SJSA1 (cell line): ENCODE data around the gene GNAI1. TPM values are rescaled to one million over a fixed set of nuclear protein-coding genes. Genes with fewer than 3 reads are reported as not detected.

ENCODE experiments used
- DNase-seq, 2 experiments: peaks; one replicate each; pipeline ENCODE4 v3.0.0-alpha.2; 2015 to 2020; ENCODE audit warnings: low spot score in 2 of 2, low read depth in 1 of 2
- H3K27ac ChIP-seq: fragments of 250-450 bp; sonication (Bioruptor Pico); 2 replicates; pipeline ENCODE4 v1.5.1; 2020; ENCODE audit warnings: mild to moderate bottlenecking, moderate library complexity
- H3K27me3 ChIP-seq: fragments of 250-450 bp; sonication (Bioruptor Pico); replicated peaks from 2 replicates; pipeline ENCODE4 v1.5.1; 2020; ENCODE audit warnings: mild to moderate bottlenecking, moderate library complexity
- H3K36me3 ChIP-seq: fragments of 250-450 bp; sonication (Bioruptor Pico); 2 replicates; pipeline ENCODE4 v1.5.1; 2020; ENCODE audit warnings: mild to moderate bottlenecking
- H3K4me1 ChIP-seq: fragments of 250-450 bp; sonication (Bioruptor Pico); replicated peaks from 2 replicates; pipeline ENCODE4 v1.6.1; 2021; ENCODE audit warnings: mild to moderate bottlenecking
- H3K4me3 ChIP-seq: fragments of 250-450 bp; sonication (Bioruptor Pico); 2 replicates; pipeline ENCODE4 v1.5.1; 2020; ENCODE audit warnings: mild to moderate bottlenecking
- H3K9me3 ChIP-seq: fragments of 250-450 bp; sonication (Bioruptor Pico); replicated peaks from 2 replicates; pipeline ENCODE4 v1.5.1; 2020; ENCODE audit warnings: mild to moderate bottlenecking
- total RNA-seq: library from RNA; depleted of rRNA; stranded (reverse); fragments of >200 nt; shearing (Covaris generic); gene quantifications from 2 replicates; pipeline ENCODE4 v1.2.3, GENCODE V29; 2014

Gene GNAI1
- total RNA-seq, 1 experiment from 2014 or later = 79.9 TPM

DNA sequence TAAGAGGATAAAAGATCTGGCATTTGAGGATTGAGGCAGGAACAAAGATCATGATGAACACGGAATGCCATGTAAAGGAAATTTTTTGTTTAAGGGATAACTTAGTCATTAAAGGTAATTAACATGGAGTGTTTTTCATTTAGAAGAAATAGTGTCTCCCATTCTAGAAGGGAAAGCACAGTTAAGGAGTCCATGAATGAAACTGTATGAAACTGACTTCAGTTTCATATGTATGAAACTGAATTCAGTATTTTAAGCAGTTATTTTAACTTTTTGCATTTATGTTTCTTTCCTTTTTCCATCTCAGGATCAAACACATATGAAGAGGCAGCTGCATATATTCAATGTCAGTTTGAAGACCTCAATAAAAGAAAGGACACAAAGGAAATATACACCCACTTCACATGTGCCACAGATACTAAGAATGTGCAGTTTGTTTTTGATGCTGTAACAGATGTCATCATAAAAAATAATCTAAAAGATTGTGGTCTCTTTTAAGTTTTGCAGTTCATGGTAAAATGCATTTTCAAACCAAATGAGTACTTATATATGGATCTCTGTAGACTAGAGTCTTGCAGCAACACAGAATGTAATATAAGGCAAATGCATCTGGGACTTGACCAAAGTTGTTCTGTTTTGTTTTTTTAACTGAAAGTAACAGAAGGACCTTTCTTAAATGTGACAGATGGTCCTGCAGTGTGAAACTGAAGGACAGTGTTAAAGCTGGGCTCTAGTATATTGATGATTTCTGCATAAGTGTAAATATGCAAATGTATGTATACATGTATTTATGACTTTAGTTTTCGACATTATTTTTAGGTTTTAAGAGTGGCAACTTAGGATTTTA, 82.6 kb downstream of the GNAI1 start:
- Histone ChIP-seq H3K36me3 (peaks cover 57% of the 10 kb centered on the region), H3K27ac (no peak overlapping the region), H3K27me3 (no peaks in the 10 kb centered on the region), H3K9me3 (no peaks in the 10 kb centered on the region), H3K4me1 (peaks cover 13% of the 10 kb centered on the region), H3K4me3 (no peak overlapping the region)
- DNase-seq = no peak

DNA sequence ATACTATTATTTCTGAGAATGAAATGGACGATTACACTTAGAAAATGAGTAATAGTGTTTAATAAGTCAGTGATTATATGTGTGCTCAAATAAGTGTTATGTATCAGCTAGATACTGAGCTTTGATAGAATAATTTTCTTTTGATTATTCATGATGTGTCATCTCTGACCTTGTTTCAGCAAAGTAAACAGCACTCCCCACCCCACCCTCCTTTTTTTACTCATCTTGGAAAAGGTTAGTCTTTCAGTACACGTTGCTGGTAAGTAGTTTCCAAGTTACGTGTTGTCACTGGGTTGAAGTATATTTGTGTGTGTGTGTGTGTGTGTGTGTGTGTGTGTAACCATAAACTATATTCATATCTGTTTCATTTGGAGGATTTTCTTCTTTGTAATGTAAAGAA, 84.1 kb downstream of the GNAI1 start:
- Histone ChIP-seq H3K27ac (no peak overlapping the region), H3K27me3 (no peaks in the 10 kb centered on the region), H3K9me3 (no peaks in the 10 kb centered on the region), H3K4me1 (peaks cover 8% of the 10 kb centered on the region), H3K36me3 (peaks cover 46% of the 10 kb centered on the region), H3K4me3 (no peak overlapping the region)
- peak in 1 of 2 experiments; percentile 46 for DNase-seq

DNA sequence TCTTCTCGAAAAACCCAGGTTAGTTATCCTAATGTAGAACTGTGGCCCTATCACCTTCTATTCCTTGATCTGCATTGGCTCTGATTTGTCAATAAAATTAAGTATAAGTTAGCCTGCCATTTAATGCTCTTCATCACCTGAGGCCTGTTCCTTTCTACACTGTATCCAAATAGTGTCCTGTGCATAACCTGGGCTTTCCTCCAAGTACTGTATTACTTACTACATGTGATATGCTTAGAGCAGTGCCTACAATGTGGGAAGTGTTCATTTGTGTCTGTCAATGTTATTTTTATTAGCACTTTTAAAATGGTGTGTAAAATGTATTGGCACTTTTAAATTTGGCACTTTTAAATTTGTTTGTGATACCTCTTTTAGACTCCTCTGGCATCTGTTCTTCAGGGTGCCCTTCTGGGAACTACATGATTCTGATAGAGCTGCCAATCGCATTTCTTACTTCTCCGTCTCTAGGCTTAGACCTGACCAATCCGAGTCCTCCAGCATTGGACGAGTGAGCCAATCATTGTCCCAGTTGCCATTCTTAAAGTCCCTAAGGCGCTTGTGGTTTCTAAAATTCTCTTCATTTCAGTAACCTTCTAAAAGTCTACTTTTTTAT, 85.5 kb downstream of the GNAI1 start:
- no peak for DNase-seq
- Histone ChIP-seq H3K4me3 (no peak overlapping the region), H3K4me1 (peaks cover 8% of the 10 kb centered on the region), H3K27ac (no peak overlapping the region), H3K9me3 (no peaks in the 10 kb centered on the region), H3K36me3 (peaks cover 32% of the 10 kb centered on the region), H3K27me3 (no peaks in the 10 kb centered on the region)

DNA sequence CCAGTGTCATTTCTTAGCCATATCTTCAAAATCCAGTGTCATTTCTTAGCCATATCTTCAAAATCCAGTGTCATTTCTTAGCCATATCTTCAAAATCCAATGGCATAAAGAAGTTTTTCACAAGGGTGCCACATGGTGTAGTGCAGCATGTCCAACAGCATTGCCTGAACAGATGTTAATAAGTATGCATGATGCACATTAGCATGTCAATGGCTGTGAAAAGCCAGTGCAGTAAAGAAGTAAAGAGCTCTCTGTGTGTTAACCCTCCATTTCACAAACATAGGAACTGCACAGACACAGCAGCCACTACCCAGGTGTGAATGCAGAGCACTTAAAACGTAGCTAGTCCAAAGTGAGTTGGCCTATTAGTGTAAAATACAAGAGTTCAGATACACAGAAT, 89.8 kb downstream of the GNAI1 start:
- no peak for DNase-seq
- Histone ChIP-seq H3K36me3 (peaks cover 16% of the 10 kb centered on the region), H3K27me3 (no peaks in the 10 kb centered on the region), H3K27ac (no peak overlapping the region), H3K9me3 (no peaks in the 10 kb centered on the region), H3K4me1 (peaks cover under 1% of the 10 kb centered on the region), H3K4me3 (no peak overlapping the region)

DNA sequence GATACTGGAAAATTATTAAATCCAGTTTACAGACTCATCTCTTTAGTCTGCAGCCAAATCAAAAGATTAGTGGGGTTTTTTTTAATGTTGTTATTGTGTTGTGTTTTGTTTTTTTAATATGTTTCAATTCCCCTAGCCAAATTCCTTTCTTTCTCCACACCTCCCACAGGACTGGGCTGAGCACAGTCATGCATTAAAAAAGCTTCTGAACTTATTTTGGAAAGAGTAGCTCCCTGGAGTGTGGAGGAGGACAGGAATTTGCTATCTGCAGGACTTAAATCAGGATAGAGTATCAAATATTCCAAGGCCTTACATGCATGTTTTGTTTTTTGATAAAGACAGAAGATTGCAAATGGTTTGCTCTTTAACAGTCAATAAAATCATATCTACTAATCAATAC, 90.7 kb downstream of the GNAI1 start:
- Histone ChIP-seq H3K36me3 (peaks cover 10% of the 10 kb centered on the region), H3K27ac (no peak overlapping the region), H3K4me3 (no peak overlapping the region), H3K9me3 (no peaks in the 10 kb centered on the region), H3K4me1 (peaks cover 10% of the 10 kb centered on the region), H3K27me3 (no peaks in the 10 kb centered on the region)
- no peak for DNase-seq

DNA sequence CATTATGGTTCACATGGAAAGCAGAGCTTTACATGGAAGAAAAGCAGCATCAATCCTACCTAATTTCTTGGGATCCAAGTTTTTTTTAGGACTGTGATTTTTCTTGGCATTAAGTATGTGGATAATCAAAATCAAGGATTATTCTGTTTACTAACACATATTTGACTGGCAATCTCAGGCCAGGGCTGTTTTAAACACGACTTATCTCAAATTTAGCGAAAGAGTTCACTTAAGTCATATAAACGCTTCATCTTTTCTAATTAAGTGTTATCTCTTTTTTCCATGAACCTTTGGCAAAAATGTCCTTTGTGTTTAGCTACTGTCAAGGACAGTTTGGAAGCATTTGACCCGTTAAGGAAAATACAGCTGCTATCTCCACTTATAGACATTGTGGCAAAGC, 92.0 kb downstream of the GNAI1 start:
- DNase-seq = no peak
- H3K4me3 ChIP-seq = no peak overlapping the region
- 0 out of 2 replicates have a peak, but pooled peaks cover 5% of the 10 kb centered on the region for H3K36me3 ChIP-seq
- no peaks in the 10 kb centered on the region for H3K9me3 ChIP-seq
- no peak overlapping the region for H3K27ac ChIP-seq
- H3K27me3 ChIP-seq = no peaks in the 10 kb centered on the region
- peaks cover 22% of the 10 kb centered on the region for H3K4me1 ChIP-seq

DNA sequence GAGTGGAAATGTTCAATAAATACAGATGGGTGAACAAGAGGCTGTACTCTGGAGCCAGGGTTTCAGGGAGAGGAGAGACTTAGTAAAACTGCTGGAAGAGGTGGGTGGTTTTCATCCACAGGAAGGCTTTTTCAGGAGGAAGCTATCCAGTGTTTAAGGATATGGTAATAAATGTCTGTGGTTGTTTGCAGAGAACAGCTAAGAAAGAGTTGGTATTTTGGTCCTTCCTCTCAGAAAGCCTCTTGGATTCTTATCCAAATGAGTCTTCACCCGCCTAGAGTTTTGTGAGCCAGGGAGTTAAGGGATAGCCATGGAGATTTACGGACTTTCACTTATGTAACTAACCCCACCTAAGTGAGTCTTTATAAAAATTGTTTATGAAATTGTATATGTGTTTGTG, 95.7 kb downstream of the GNAI1 start:
- Histone ChIP-seq H3K36me3 (no peaks in the 10 kb centered on the region), H3K9me3 (no peaks in the 10 kb centered on the region), H3K4me1 (peaks cover 26% of the 10 kb centered on the region), H3K27ac (peak overlapping the region; percentile 42), H3K27me3 (no peaks in the 10 kb centered on the region), H3K4me3 (no peak overlapping the region)
- DNase-seq = no peak

DNA sequence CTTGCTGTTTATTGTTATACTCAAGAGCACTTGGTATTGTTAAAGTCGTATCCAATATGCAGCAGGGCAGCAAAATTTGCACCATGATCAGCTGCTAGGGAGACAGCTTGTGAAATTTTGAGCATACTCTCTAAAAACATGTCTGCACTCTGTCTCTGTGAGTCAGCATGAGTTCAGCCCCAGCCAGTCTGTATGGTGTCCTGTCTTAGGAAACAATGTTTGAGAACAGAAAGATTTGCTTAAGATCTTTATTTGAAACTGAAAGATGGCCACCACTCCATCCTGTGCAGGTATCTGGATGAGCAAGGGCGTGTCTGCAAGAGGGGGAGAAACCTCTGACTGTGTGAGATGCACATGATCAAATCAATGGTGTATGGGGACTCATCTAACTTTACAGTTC, 97.1 kb downstream of the GNAI1 start:
- peaks cover 26% of the 10 kb centered on the region for H3K4me1 ChIP-seq
- no peaks in the 10 kb centered on the region for H3K36me3 ChIP-seq
- no peak overlapping the region for H3K4me3 ChIP-seq
- H3K27me3 ChIP-seq = no peaks in the 10 kb centered on the region
- no peak for DNase-seq
- no peaks in the 10 kb centered on the region for H3K9me3 ChIP-seq
- H3K27ac ChIP-seq = no peak overlapping the region

DNA sequence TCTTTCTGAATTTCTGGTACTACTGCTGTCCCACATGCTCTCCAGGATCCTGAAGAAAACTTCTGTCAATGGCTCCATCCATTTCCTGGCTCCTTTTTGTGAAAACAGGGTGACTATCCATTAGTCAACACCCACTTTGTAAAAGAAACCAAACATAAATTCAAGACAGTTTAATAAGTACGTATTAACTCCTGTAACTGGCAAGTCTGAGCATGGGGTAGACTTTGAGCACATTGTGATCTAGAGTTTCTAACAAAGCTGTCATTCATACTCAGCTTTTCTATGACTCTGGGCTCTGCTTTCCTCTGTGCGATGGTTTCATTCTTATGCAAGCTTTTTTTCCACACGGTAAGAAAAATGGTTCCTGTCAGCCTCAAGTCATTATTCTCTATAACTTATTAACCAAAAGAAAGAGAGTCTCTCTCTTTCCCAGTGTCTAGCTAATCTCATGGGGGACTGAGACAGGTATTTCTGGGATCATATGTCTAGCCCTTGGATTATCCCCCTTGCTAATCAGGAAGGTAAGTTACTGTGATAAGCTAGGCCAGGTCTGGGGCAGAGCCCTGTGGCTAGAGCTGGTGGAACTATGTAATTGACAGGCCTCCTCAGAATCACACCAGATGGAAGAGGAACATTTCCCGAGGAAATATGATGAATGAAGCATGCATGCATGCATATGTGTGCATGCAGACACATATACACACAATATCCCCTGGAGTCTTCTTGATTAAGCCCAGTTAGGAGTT, 98.5 kb downstream of the GNAI1 start:
- H3K36me3 ChIP-seq = no peaks in the 10 kb centered on the region
- H3K9me3 ChIP-seq = no peaks in the 10 kb centered on the region
- no peak for DNase-seq
- no peak overlapping the region for H3K4me3 ChIP-seq
- H3K4me1 ChIP-seq = peaks cover 26% of the 10 kb centered on the region
- H3K27me3 ChIP-seq = no peaks in the 10 kb centered on the region
- no peak overlapping the region for H3K27ac ChIP-seq

DNA sequence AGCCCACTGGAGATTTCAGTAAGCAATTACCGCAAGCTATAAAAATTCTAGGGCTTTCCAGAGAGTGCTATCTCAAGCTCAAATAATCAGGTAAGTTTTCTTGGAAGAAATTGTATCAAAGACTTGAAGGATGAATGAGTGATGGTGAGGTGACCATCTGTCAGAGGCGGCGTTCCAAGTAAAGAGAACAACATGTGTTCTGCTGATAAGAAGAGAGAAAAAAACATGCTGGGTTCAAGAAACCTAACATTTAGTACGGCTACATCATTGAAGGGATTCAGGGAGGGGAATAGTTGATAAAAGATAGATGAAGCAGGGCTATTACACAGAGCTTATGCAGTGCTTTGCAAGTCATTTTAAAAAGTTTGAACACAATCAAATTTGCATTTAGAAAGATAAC, 100.7 kb downstream of the GNAI1 start:
- Histone ChIP-seq H3K4me3 (no peak overlapping the region), H3K4me1 (peaks cover 22% of the 10 kb centered on the region), H3K27ac (no peak overlapping the region), H3K36me3 (no peaks in the 10 kb centered on the region), H3K9me3 (no peaks in the 10 kb centered on the region), H3K27me3 (no peaks in the 10 kb centered on the region)
- DNase-seq = no peak

DNA sequence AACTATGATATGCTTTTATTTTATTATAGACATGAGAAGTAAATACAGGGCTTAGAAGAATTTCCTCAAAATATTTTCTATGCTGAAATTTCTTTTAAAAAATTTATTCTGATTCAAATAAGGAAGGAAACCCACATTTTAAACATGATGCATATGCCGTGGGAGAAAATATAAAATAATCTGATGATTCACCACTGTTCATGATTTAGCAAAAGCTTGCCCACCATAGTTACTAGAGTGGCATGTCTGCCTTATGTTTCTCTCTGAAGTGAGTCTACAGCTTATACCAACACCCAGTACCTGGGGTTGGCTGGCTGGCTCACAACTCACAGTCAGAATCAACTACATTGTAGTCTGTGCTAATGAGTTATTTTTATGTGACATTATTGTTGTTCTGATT, 102.0 kb downstream of the GNAI1 start:
- Histone ChIP-seq H3K27ac (no peak overlapping the region), H3K4me1 (peaks cover 20% of the 10 kb centered on the region), H3K4me3 (no peak overlapping the region), H3K9me3 (no peaks in the 10 kb centered on the region), H3K27me3 (no peaks in the 10 kb centered on the region), H3K36me3 (no peaks in the 10 kb centered on the region)
- DNase-seq = no peak

DNA sequence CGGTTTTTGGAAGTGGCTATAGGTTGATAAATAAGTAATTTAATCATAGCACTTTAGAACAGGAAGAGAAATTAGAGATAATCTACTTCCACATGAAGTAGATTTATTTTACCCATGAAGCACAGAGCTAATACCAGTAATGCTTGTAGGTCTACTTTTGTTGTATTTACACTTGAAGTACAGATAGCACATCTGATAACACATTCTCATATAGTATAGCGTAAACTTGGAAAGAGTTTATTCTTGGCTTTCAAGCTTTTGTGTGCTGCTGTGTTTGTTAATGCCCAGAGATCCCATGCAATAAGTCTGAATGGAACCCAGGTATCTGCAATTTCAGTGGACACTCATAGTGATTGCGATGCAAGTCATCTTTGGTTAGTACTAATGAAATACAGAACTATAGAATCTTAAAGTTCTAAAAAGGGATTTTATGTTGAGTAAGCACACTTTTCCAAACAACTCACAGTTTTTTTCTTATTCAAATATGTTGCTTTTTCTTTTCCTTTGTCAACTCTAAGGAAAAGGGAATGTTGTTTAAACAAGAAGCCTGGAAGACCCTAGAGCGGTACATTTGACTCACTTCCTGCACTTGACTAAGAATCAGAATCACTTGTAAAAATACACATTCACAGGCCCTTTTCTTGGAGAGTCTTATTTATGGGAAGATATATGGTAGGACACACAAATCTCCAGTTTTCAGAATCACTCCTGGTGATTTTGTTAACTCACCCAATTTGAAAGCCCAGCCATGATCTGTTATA, 105.8 kb downstream of the GNAI1 start:
- Histone ChIP-seq H3K9me3 (no peaks in the 10 kb centered on the region), H3K36me3 (no peaks in the 10 kb centered on the region), H3K4me3 (no peak overlapping the region), H3K27me3 (no peaks in the 10 kb centered on the region), H3K27ac (peak overlapping the region; percentile 33), H3K4me1 (peaks cover 31% of the 10 kb centered on the region)
- DNase-seq = peak in 1 of 2 experiments; percentile 71

DNA sequence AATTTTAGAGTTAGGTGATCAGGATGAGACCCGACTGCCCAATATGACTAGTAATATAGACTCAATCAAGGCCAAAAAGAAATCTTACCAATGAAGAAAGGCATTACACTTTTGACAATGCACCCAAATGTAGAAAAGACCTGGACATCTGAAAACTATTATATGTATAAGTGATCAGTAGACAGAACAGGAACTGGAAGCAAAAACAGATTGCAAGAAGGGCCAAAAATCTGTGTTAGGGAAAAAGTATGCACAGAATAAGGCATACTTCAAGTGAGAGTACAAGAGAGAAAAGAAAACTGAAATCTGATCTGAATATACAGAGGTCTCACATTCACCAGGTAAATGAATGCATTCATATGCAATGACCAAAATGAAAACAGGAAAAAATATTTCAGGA, 107.0 kb downstream of the GNAI1 start:
- Histone ChIP-seq H3K4me1 (peaks cover 31% of the 10 kb centered on the region), H3K27ac (no peak overlapping the region), H3K4me3 (no peak overlapping the region), H3K27me3 (no peaks in the 10 kb centered on the region), H3K36me3 (no peaks in the 10 kb centered on the region), H3K9me3 (no peaks in the 10 kb centered on the region)
- no peak for DNase-seq
